OCI-LY7 (cell line): ENCODE results near the gene HMOX2. TPM values are rescaled to one million over a fixed set of nuclear protein-coding genes. Genes with fewer than 3 reads are reported as not detected.

ENCODE experiments used
- BruUV-seq: library from RNA; stranded (reverse); fragments of 400-500 nt; replicated peaks from 2 replicates; lab custom pipeline; 2021; lab: Mats Ljungman, UMichigan
- CTCF ChIA-PET: fragments of 300-600 bp; sonication (Branson Sonifier 250); formaldehyde crosslinking; loops from one replicate; lab custom pipeline; 2022; ENCODE audit warnings: antibody characterized with exemption; ENCODE audit not compliant: unreplicated experiment; lab: Charles Lee
- POLR2A ChIA-PET: fragments of 300-600 bp; sonication (Branson Sonifier 250); formaldehyde crosslinking; loops from one replicate; lab custom pipeline; 2022; ENCODE audit warnings: antibody characterized with exemption; lab: Charles Lee
- DNase-seq: peaks from one replicate; pipeline ENCODE4 v3.0.0-alpha.2; 2015; ENCODE audit warnings: low spot score
- H2AFZ ChIP-seq: fragments of 200-600 bp; sonication (generic), shearing (Covaris generic); 2 replicates; pipeline ENCODE4 v1.6.1; 2014; ENCODE audit warnings: mild to moderate bottlenecking, antibody characterized with exemption, low read length, moderate library complexity
- H3K27ac ChIP-seq: fragments of 200-600 bp; sonication (generic); 2 replicates; pipeline ENCODE4 v1.5.1; 2014; ENCODE audit warnings: mixed run types, low read depth, mild to moderate bottlenecking, moderate library complexity, low read length, inconsistent platforms; ENCODE audit not compliant: poor library complexity, severe bottlenecking
- H3K36me3 ChIP-seq: fragments of 200-600 bp; sonication (generic); 2 replicates; pipeline ENCODE4 v1.6.1; 2014; ENCODE audit warnings: mild to moderate bottlenecking, antibody characterized with exemption, low read length, moderate library complexity, mixed read lengths; ENCODE audit not compliant: insufficient read depth
- H3K4me1 ChIP-seq: fragments of 200-600 bp; sonication (generic); 2 replicates; pipeline ENCODE4 v1.5.1; 2014; ENCODE audit warnings: mild to moderate bottlenecking, low read length; ENCODE audit not compliant: insufficient read depth, poor library complexity, severe bottlenecking
- H3K4me2 ChIP-seq: fragments of 200-600 bp; sonication (generic); 2 replicates; pipeline ENCODE4 v1.6.1; 2014; ENCODE audit warnings: mild to moderate bottlenecking, low read length
- H3K4me3 ChIP-seq: fragments of 200-600 bp; sonication (generic); 2 replicates; pipeline ENCODE4 v1.5.1; 2014; ENCODE audit warnings: mild to moderate bottlenecking, low read depth, low read length; ENCODE audit not compliant: poor library complexity, severe bottlenecking
- H3K79me2 ChIP-seq: fragments of 200-600 bp; sonication (generic); 2 replicates; pipeline ENCODE4 v1.6.1; 2016; ENCODE audit warnings: low read depth, mild to moderate bottlenecking, low read length, moderate library complexity, mixed read lengths; ENCODE audit not compliant: insufficient read depth
- H3K9me2 ChIP-seq: fragments of 200-600 bp; sonication (generic); 2 replicates; pipeline ENCODE4 v1.6.1; 2016; ENCODE audit warnings: mild to moderate bottlenecking, low read length, mixed read lengths; ENCODE audit not compliant: insufficient read depth
- H3K9me3 ChIP-seq: fragments of 200-600 bp; sonication (generic); 2 replicates; pipeline ENCODE4 v1.6.1; 2014; ENCODE audit warnings: mild to moderate bottlenecking, mixed run types, low read length, mixed read lengths
- H4K20me1 ChIP-seq: fragments of 200-600 bp; sonication (generic); 2 replicates; pipeline ENCODE4 v1.6.1; 2014; ENCODE audit warnings: mild to moderate bottlenecking, antibody characterized with exemption, low read length, moderate library complexity, mixed read lengths; ENCODE audit not compliant: insufficient read depth
- CTCF ChIP-seq: fragments of 200-600 bp; sonication (generic); conservative IDR thresholded peaks from 2 replicates; pipeline ENCODE4 v1.5.1; 2014; ENCODE audit warnings: mild to moderate bottlenecking, antibody characterized with exemption, low read length, moderate library complexity, mixed read lengths
- EZH2phosphoT487 ChIP-seq: fragments of 200-600 bp; sonication (generic); IDR thresholded peaks from 2 replicates; pipeline ENCODE4 v1.6.1; 2018; ENCODE audit warnings: low read depth, borderline replicate concordance, mild to moderate bottlenecking, mixed run types, antibody characterized with exemption, low read length, moderate library complexity, mixed read lengths
- intact Hi-C: fragments of 100-400 bp; cut with micrococcal nuclease; formaldehyde crosslinking; loops from one replicate; pipeline ENCODE4 v1.10.0; 2022; ENCODE audit not compliant: unreplicated experiment
- total RNA-seq, 2 experiments: library from RNA; depleted of rRNA in 1 of 2; stranded (reverse); fragments of >200 nt in 1 of 2; shearing (Covaris generic) in 1 of 2; gene quantifications; 2 replicates each; pipeline ENCODE4 v1.2.3, GENCODE V29; 2014 to 2022

Gene HMOX2
- total RNA-seq, 2 experiments from 2014 or later = 37.0 to 46.0 TPM

DNA sequence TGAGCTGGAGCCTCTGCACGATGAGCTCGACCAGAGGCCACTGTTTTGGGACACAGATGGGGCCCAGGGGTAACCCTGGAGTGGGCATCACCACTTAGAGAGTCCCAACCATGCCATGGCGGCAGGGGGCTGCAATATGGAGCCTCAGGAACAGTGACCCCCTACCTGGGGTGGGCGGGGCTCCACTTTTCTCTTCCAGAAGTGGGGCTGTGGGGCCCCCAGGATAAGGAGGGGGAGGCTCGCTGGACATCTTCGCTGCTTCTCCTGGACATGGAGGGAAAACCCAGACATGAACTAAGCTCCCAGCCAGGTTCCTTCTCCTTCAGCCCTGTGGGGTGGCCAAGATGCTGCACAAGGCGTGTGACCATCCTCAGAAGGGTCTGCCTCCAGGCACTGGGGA is 37.7 kb downstream of the HMOX2 start:
- intact Hi-C loops = no loop called here
- no peaks in the 10 kb centered on the region for H3K9me2 ChIP-seq
- H3K36me3 ChIP-seq = peaks cover 42% of the 10 kb centered on the region
- peaks cover 9% of the 10 kb centered on the region for H3K4me1 ChIP-seq
- H3K9me3 ChIP-seq = no peaks in the 10 kb centered on the region
- H3K79me2 ChIP-seq = no peaks in the 10 kb centered on the region
- H4K20me1 ChIP-seq = no peaks in the 10 kb centered on the region
- no peak overlapping the region for H3K4me3 ChIP-seq
- no peak overlapping the region for H2AFZ ChIP-seq
- no peak overlapping the region for H3K4me2 ChIP-seq
- no TSS peak for BruUV-seq
- CTCF ChIA-PET = no interaction called here
- POLR2A ChIA-PET = no interaction called here
- H3K27ac ChIP-seq = no peak overlapping the region
- DNase-seq = no peak
- TF ChIP-seq CTCF = no peak
- no peak for TF ChIP-seq EZH2phosphoT487

DNA sequence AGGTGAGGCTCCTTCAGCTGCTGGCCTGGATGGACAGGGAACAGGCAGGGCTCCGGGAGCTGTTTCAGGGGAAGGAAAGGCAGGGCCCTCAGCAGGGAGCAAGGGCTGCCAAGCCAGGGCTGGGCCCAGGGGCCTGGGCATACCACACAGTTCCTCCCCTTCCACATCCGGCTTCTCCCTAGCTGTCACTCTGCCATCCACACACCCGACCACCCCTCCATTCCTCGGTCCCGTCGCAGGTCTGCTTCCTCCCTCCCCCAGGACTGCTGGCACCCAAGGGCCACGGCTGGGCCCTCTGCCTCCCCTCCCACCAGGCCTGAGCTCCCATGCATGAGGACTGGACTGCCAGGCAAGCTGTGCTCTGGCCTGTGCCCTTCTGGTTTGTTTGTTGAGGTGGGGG is 38.4 kb downstream of the HMOX2 start:
- Histone ChIP-seq H3K9me3 (no peaks in the 10 kb centered on the region), H3K27ac (no peak overlapping the region), H3K36me3 (peaks cover 34% of the 10 kb centered on the region), H3K79me2 (no peaks in the 10 kb centered on the region), H3K9me2 (no peaks in the 10 kb centered on the region), H3K4me1 (peaks cover 9% of the 10 kb centered on the region), H3K4me3 (no peak overlapping the region), H4K20me1 (no peaks in the 10 kb centered on the region), H3K4me2 (no peak overlapping the region), H2AFZ (no peak overlapping the region)
- ChIA-PET POLR2A (no interaction called here), CTCF (no interaction called here)
- intact Hi-C loops = no loop called here
- TF ChIP-seq EZH2phosphoT487 (no peak), CTCF (no peak)
- no TSS peak for BruUV-seq
- DNase-seq = no peak

GRCh38 chr16:4515611-4516233 is 39.5 kb downstream of the HMOX2 start:
- POLR2A ChIA-PET = interaction anchor here (0.6 kb wide), 1 partner anchor 29 kb away, joined by 3 read pairs; no protein-coding TSS in a partner anchor

More at GRCh38 chr16:4515611-4516233, 39.5 kb downstream of the HMOX2 start:
- H3K4me2 ChIP-seq = no peak overlapping the region
- peaks cover 25% of the 10 kb centered on the region; the same call in 1 of the 2 replicates for H3K36me3 ChIP-seq
- intact Hi-C loops = no loop called here
- H3K4me1 ChIP-seq = peaks cover 9% of the 10 kb centered on the region
- H3K79me2 ChIP-seq = no peaks in the 10 kb centered on the region
- no peaks in the 10 kb centered on the region for H3K9me2 ChIP-seq
- peak; percentile 20 for DNase-seq
- H2AFZ ChIP-seq = no peak overlapping the region
- no peak overlapping the region for H3K27ac ChIP-seq
- H4K20me1 ChIP-seq = no peaks in the 10 kb centered on the region
- CTCF ChIA-PET = no interaction called here
- no peak overlapping the region for H3K4me3 ChIP-seq
- no peaks in the 10 kb centered on the region for H3K9me3 ChIP-seq
- BruUV-seq = TSS peak; percentile 35
- no peak for TF ChIP-seq EZH2phosphoT487
- TF ChIP-seq CTCF = no peak
